Measurements from ENCODE around the gene RTP3. TPM values are rescaled to one million over a fixed set of nuclear protein-coding genes. Genes with fewer than 3 reads are reported as not detected.

RTP3 gene
- total and polyA plus RNA-seq, 2 donors (not counting 1 experiment from before 2014, with no cell fraction given) = not detected

DNA sequence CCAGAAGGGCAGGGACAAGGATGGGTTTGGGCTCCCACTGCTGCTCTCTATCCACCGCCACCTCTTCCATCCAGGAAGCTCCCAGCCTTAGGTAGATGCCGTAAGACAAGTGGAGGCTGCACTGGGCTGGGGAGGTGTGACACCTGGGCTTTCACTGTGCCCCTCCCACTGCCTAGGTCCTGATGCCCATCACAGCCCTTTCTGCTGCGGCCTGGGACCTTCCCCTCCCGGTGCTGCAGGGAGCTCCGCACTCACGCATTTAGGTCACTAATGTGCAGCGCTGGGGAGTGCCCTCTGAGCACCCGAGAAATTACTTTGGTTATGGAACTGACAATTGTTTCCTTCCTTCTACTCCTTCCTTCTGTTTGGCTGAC is 33.9 kb upstream of the RTP3 start:
- peaks cover 59% of the 10 kb centered on the region for H3K27me3 Mint-ChIP-seq
- H3K79me2 ChIP-seq (ENCODE audit: control insufficient read depth, insufficient read depth, low read length) = no peaks in the 10 kb centered on the region
- no peak overlapping the region for H3K27ac Mint-ChIP-seq
- H3K4me3 ChIP-seq (ENCODE audit: control extremely low read depth in 1 of 5, extremely low read depth in 1 of 5, insufficient read depth in 1 of 5, low read depth in 2 of 5, low read length in 4 of 5) = no peak overlapping the region
- DNase-seq = no peak
- H3K9me3 ChIP-seq (ENCODE audit: control extremely low read depth in 1 of 3, control insufficient read depth in 2 of 3, insufficient read depth in 1 of 3, low read length in 2 of 3) = peaks cover 0 to 4% (median 3%) of the 10 kb centered on the region in 3 donors
- H3K36me3 ChIP-seq (replicated peaks in 1 of 2; ENCODE audit: control extremely low read depth in 1 of 2, control insufficient read depth in 1 of 2, extremely low read depth in 1 of 2, insufficient read depth in 2 of 2, low read length in 1 of 2) = no peaks in the 10 kb centered on the region
- 78% methylated on average over 7 of the region's 8 CpGs for WGBS (ENCODE audit: insufficient coverage)
- CTCF ChIA-PET = interaction anchor here (1.7 to 2.3 kb wide), 2 partner anchors 21 to 25 kb away, joined by 5 to 7 read pairs; no protein-coding TSS in a partner anchor
- no peaks in the 10 kb centered on the region for H3K4me1 ChIP-seq (ENCODE audit: control insufficient read depth in 2 of 2, insufficient read depth in 2 of 2, low read length in 2 of 2)
- no peak overlapping the region for H3K27ac ChIP-seq (ENCODE audit: low read length in 2 of 2)
- H3K4me1 Mint-ChIP-seq = no peaks in the 10 kb centered on the region
- H4K20me1 ChIP-seq (ENCODE audit: control insufficient read depth, insufficient read depth, low read length, poor library complexity, severe bottlenecking) = no peaks in the 10 kb centered on the region
- peaks cover 0 to 38% (median 8%) of the 10 kb centered on the region in 4 experiments for H3K27me3 ChIP-seq (replicated peaks in 1 of 4; ENCODE audit: control extremely low read depth in 1 of 4, control insufficient read depth in 3 of 4, insufficient read depth in 4 of 4, low read length in 3 of 4)
- H3K9ac ChIP-seq (ENCODE audit: low read length) = no peak overlapping the region
- TF ChIP-seq, protein P1, sequence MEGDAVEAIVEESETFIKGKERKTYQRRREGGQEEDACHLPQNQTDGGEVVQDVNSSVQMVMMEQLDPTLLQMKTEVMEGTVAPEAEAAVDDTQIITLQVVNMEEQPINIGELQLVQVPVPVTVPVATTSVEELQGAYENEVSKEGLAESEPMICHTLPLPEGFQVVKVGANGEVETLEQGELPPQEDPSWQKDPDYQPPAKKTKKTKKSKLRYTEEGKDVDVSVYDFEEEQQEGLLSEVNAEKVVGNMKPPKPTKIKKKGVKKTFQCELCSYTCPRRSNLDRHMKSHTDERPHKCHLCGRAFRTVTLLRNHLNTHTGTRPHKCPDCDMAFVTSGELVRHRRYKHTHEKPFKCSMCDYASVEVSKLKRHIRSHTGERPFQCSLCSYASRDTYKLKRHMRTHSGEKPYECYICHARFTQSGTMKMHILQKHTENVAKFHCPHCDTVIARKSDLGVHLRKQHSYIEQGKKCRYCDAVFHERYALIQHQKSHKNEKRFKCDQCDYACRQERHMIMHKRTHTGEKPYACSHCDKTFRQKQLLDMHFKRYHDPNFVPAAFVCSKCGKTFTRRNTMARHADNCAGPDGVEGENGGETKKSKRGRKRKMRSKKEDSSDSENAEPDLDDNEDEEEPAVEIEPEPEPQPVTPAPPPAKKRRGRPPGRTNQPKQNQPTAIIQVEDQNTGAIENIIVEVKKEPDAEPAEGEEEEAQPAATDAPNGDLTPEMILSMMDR (IDR thresholded peaks at IDR 0.05) = no peak
- no peak for TF ChIP-seq EZH2 (IDR thresholded peaks at IDR 0.05; ENCODE audit: borderline replicate concordance, insufficient read depth, low read depth, low read length, poor library complexity, severe bottlenecking)
- H3K4me3 Mint-ChIP-seq = no peak overlapping the region
- no peak overlapping the region for H3K4me2 ChIP-seq (replicated peaks; ENCODE audit: low read depth, low read length, poor library complexity, severe bottlenecking)
- ATAC-seq (ENCODE audit: low read depth) = no peak
- no peak overlapping the region for H2AFZ ChIP-seq (ENCODE audit: insufficient read depth, low read depth, low read length, poor library complexity, severe bottlenecking)
- H3K9me3 Mint-ChIP-seq (ENCODE audit: insufficient read depth) = no peaks in the 10 kb centered on the region
- POLR2A ChIA-PET = no interaction called here
- intact Hi-C loops (cut with micrococcal nuclease) = no loop called here

- WGBS (ENCODE audit: insufficient coverage) = 21% methylated on average over 44 of the region's 44 CpGs
- ATAC-seq (ENCODE audit: low read depth) = no peak
- H3K9me3 Mint-ChIP-seq (ENCODE audit: insufficient read depth) = no peaks in the 10 kb centered on the region
- no peak within 1 kb of the TSS for H3K4me3 ChIP-seq (ENCODE audit: control extremely low read depth in 1 of 5, extremely low read depth in 1 of 5, insufficient read depth in 1 of 5, low read depth in 2 of 5, low read length in 4 of 5)
- no peaks in the 10 kb centered on the region for H3K4me1 ChIP-seq (ENCODE audit: control insufficient read depth in 2 of 2, insufficient read depth in 2 of 2, low read length in 2 of 2)
- H3K36me3 ChIP-seq (replicated peaks in 1 of 2; ENCODE audit: control extremely low read depth in 1 of 2, control insufficient read depth in 1 of 2, extremely low read depth in 1 of 2, insufficient read depth in 2 of 2, low read length in 1 of 2) = no peaks in the 10 kb centered on the region
- intact Hi-C loops (cut with micrococcal nuclease) = no loop called here
- H3K4me1 Mint-ChIP-seq = no peaks in the 10 kb centered on the region
- peaks cover 0 to 37% (median 7%) of the 10 kb centered on the region in 4 experiments for H3K27me3 ChIP-seq (replicated peaks in 1 of 4; ENCODE audit: control extremely low read depth in 1 of 4, control insufficient read depth in 3 of 4, insufficient read depth in 4 of 4, low read length in 3 of 4)
- H2AFZ ChIP-seq (ENCODE audit: insufficient read depth, low read depth, low read length, poor library complexity, severe bottlenecking) = no peak within 1 kb of the TSS
- H3K27ac ChIP-seq (ENCODE audit: low read length in 2 of 2) = no peak within 1 kb of the TSS
- no peak within 1 kb of the TSS for H3K4me3 Mint-ChIP-seq
- H3K9ac ChIP-seq (ENCODE audit: low read length) = no peak within 1 kb of the TSS
- H3K79me2 ChIP-seq (ENCODE audit: control insufficient read depth, insufficient read depth, low read length) = no peaks in the 10 kb centered on the region
- ChIA-PET CTCF (interaction anchor here (1.7 kb wide), 1 partner anchor 22 kb away, joined by 5 read pairs; no protein-coding TSS in a partner anchor), POLR2A (interaction anchor here (0.7 kb wide), 1 partner anchor 166 kb away, joined by 4 read pairs; no protein-coding TSS in a partner anchor)
- TF ChIP-seq, protein P1 (IDR thresholded peaks at IDR 0.05) = no peak
- no peak for TF ChIP-seq EZH2 (IDR thresholded peaks at IDR 0.05; ENCODE audit: borderline replicate concordance, insufficient read depth, low read depth, low read length, poor library complexity, severe bottlenecking)
- no peak within 1 kb of the TSS for H3K27ac Mint-ChIP-seq
- no peaks in the 10 kb centered on the region for H4K20me1 ChIP-seq (ENCODE audit: control insufficient read depth, insufficient read depth, low read length, poor library complexity, severe bottlenecking)
- peaks cover 0 to 4% (median 3%) of the 10 kb centered on the region in 3 donors for H3K9me3 ChIP-seq (ENCODE audit: control extremely low read depth in 1 of 3, control insufficient read depth in 2 of 3, insufficient read depth in 1 of 3, low read length in 2 of 3)
- peaks cover 52% of the 10 kb centered on the region for H3K27me3 Mint-ChIP-seq
- no peak within 1 kb of the TSS for H3K4me2 ChIP-seq (replicated peaks; ENCODE audit: low read depth, low read length, poor library complexity, severe bottlenecking)
- no peak for DNase-seq
Measured at GRCh38 chr3:46464326-46465195, 33.2 kb upstream of the RTP3 start, which contains the start of gene LTF. Gene LTF (minus strand): TSS chr3:46464905. CDS start chr3:46464867, 38 bp downstream.

Measured in B cell (primary cell).